ENCODE data around the gene TESMIN. TPM values are rescaled to one million over a fixed set of nuclear protein-coding genes. Genes with fewer than 3 reads are reported as not detected.

TESMIN gene
- polyA plus RNA-seq, 1 donor: 10.0 TPM

GRCh38 chr11:68748061-68748460, 3.3 kb downstream of the TESMIN start:
- Histone ChIP-seq H3K4me1 (ENCODE audit: control insufficient read depth, insufficient read depth, low read length) (no peaks in the 10 kb centered on the region), H3K27ac (ENCODE audit: low read length) (no peak overlapping the region), H3K36me3 (ENCODE audit: control insufficient read depth, insufficient read depth, low read length) (peaks cover 11% of the 10 kb centered on the region), H3K27me3 (ENCODE audit: control insufficient read depth, insufficient read depth, low read length) (no peaks in the 10 kb centered on the region), H3K9me3 (ENCODE audit: control insufficient read depth, low read depth, low read length) (peaks cover 4% of the 10 kb centered on the region), H3K4me3 (ENCODE audit: low read length) (no peak overlapping the region)
- no CpG with 5 or more reads among the region's 2 CpGs for WGBS (ENCODE audit: insufficient coverage, low lambda C conversion rate)
- no peak for DNase-seq

- H3K4me1 ChIP-seq (ENCODE audit: control insufficient read depth, insufficient read depth, low read length): no peaks in the 10 kb centered on the region
- H3K4me3 ChIP-seq (ENCODE audit: low read length): no peak overlapping the region
- H3K36me3 ChIP-seq (ENCODE audit: control insufficient read depth, insufficient read depth, low read length): peaks cover 11% of the 10 kb centered on the region
- no peaks in the 10 kb centered on the region for H3K9me3 ChIP-seq (ENCODE audit: control insufficient read depth, low read depth, low read length)
- DNase-seq: no peak
- no peak overlapping the region for H3K27ac ChIP-seq (ENCODE audit: low read length)
- no peaks in the 10 kb centered on the region for H3K27me3 ChIP-seq (ENCODE audit: control insufficient read depth, insufficient read depth, low read length)
- WGBS (ENCODE audit: insufficient coverage, low lambda C conversion rate): 83% methylated on average over 1 of the region's 3 CpGs
Observed at GRCh38 chr11:68743539-68743938, 7.8 kb downstream of the TESMIN start.

GRCh38 chr11:68741463-68741862, 9.9 kb downstream of the TESMIN start:
- WGBS (ENCODE audit: insufficient coverage, low lambda C conversion rate): no CpG with 5 or more reads among the region's 7 CpGs
- Histone ChIP-seq H3K27ac (ENCODE audit: low read length) (no peak overlapping the region), H3K4me3 (ENCODE audit: low read length) (no peak overlapping the region)

GRCh38 chr11:68735646-68736045, 15.7 kb downstream of the TESMIN start:
- Histone ChIP-seq H3K27me3 (ENCODE audit: control insufficient read depth, insufficient read depth, low read length) (no peaks in the 10 kb centered on the region), H3K9me3 (ENCODE audit: control insufficient read depth, low read depth, low read length) (no peaks in the 10 kb centered on the region), H3K4me1 (ENCODE audit: control insufficient read depth, insufficient read depth, low read length) (no peaks in the 10 kb centered on the region), H3K36me3 (ENCODE audit: control insufficient read depth, insufficient read depth, low read length) (no peaks in the 10 kb centered on the region), H3K27ac (ENCODE audit: low read length) (no peak overlapping the region), H3K4me3 (ENCODE audit: low read length) (no peak overlapping the region)
- WGBS (ENCODE audit: insufficient coverage, low lambda C conversion rate): no CpG with 5 or more reads among the region's 6 CpGs
- DNase-seq: no peak

More at GRCh38 chr11:68741463-68741862, 9.9 kb downstream of the TESMIN start:
- H3K9me3 ChIP-seq (ENCODE audit: control insufficient read depth, low read depth, low read length): no peaks in the 10 kb centered on the region
- no peaks in the 10 kb centered on the region for H3K4me1 ChIP-seq (ENCODE audit: control insufficient read depth, insufficient read depth, low read length)
- H3K36me3 ChIP-seq (ENCODE audit: control insufficient read depth, insufficient read depth, low read length): peaks cover 7% of the 10 kb centered on the region
- DNase-seq: no peak
- H3K27me3 ChIP-seq (ENCODE audit: control insufficient read depth, insufficient read depth, low read length): no peaks in the 10 kb centered on the region

- Histone ChIP-seq H3K4me3 (ENCODE audit: low read length) (no peak overlapping the region), H3K36me3 (ENCODE audit: control insufficient read depth, insufficient read depth, low read length) (no peaks in the 10 kb centered on the region), H3K27me3 (ENCODE audit: control insufficient read depth, insufficient read depth, low read length) (no peaks in the 10 kb centered on the region), H3K9me3 (ENCODE audit: control insufficient read depth, low read depth, low read length) (no peaks in the 10 kb centered on the region), H3K27ac (ENCODE audit: low read length) (no peak overlapping the region), H3K4me1 (ENCODE audit: control insufficient read depth, insufficient read depth, low read length) (no peaks in the 10 kb centered on the region)
- WGBS (ENCODE audit: insufficient coverage, low lambda C conversion rate): no CpG with 5 or more reads among the region's 6 CpGs
- no peak for DNase-seq
Observed at GRCh38 chr11:68735125-68735524, 16.2 kb downstream of the TESMIN start.

- no peak overlapping the region for H3K4me3 ChIP-seq (ENCODE audit: low read length)
- no peaks in the 10 kb centered on the region for H3K4me1 ChIP-seq (ENCODE audit: control insufficient read depth, insufficient read depth, low read length)
- no peak overlapping the region for H3K27ac ChIP-seq (ENCODE audit: low read length)
- H3K9me3 ChIP-seq (ENCODE audit: control insufficient read depth, low read depth, low read length): no peaks in the 10 kb centered on the region
- H3K36me3 ChIP-seq (ENCODE audit: control insufficient read depth, insufficient read depth, low read length): no peaks in the 10 kb centered on the region
- H3K27me3 ChIP-seq (ENCODE audit: control insufficient read depth, insufficient read depth, low read length): no peaks in the 10 kb centered on the region
- no peak for DNase-seq
- WGBS (ENCODE audit: insufficient coverage, low lambda C conversion rate): 100% methylated on average over 3 of the region's 7 CpGs
Observed at GRCh38 chr11:68734111-68734510, 17.2 kb downstream of the TESMIN start.

GRCh38 chr11:68727783-68728182, 23.5 kb downstream of the TESMIN start:
- DNase-seq: no peak
- WGBS (ENCODE audit: insufficient coverage, low lambda C conversion rate): no CpG with 5 or more reads among the region's 6 CpGs
- no peaks in the 10 kb centered on the region for H3K4me1 ChIP-seq (ENCODE audit: control insufficient read depth, insufficient read depth, low read length)
- H3K36me3 ChIP-seq (ENCODE audit: control insufficient read depth, insufficient read depth, low read length): no peaks in the 10 kb centered on the region
- no peaks in the 10 kb centered on the region for H3K27me3 ChIP-seq (ENCODE audit: control insufficient read depth, insufficient read depth, low read length)
- H3K4me3 ChIP-seq (ENCODE audit: low read length): no peak overlapping the region
- no peaks in the 10 kb centered on the region for H3K9me3 ChIP-seq (ENCODE audit: control insufficient read depth, low read depth, low read length)
- no peak overlapping the region for H3K27ac ChIP-seq (ENCODE audit: low read length)

- no peak overlapping the region for H3K27ac ChIP-seq (ENCODE audit: low read length)
- no peak for DNase-seq
- no peaks in the 10 kb centered on the region for H3K4me1 ChIP-seq (ENCODE audit: control insufficient read depth, insufficient read depth, low read length)
- H3K4me3 ChIP-seq (ENCODE audit: low read length): no peak overlapping the region
- H3K36me3 ChIP-seq (ENCODE audit: control insufficient read depth, insufficient read depth, low read length): no peaks in the 10 kb centered on the region
- no CpG with 5 or more reads among the region's 4 CpGs for WGBS (ENCODE audit: insufficient coverage, low lambda C conversion rate)
- H3K9me3 ChIP-seq (ENCODE audit: control insufficient read depth, low read depth, low read length): no peaks in the 10 kb centered on the region
- no peaks in the 10 kb centered on the region for H3K27me3 ChIP-seq (ENCODE audit: control insufficient read depth, insufficient read depth, low read length)
Observed at GRCh38 chr11:68724293-68724692, 27.0 kb downstream of the TESMIN start.

GRCh38 chr11:68722143-68722542, 29.2 kb downstream of the TESMIN start:
- Histone ChIP-seq H3K4me3 (ENCODE audit: low read length) (no peak overlapping the region), H3K27me3 (ENCODE audit: control insufficient read depth, insufficient read depth, low read length) (no peaks in the 10 kb centered on the region), H3K36me3 (ENCODE audit: control insufficient read depth, insufficient read depth, low read length) (no peaks in the 10 kb centered on the region), H3K27ac (ENCODE audit: low read length) (no peak overlapping the region), H3K4me1 (ENCODE audit: control insufficient read depth, insufficient read depth, low read length) (no peaks in the 10 kb centered on the region), H3K9me3 (ENCODE audit: control insufficient read depth, low read depth, low read length) (no peaks in the 10 kb centered on the region)
- DNase-seq: no peak
- no CpG with 5 or more reads among the region's 1 CpG for WGBS (ENCODE audit: insufficient coverage, low lambda C conversion rate)

GRCh38 chr11:68721075-68721474, 30.2 kb downstream of the TESMIN start:
- no peak overlapping the region for H3K27ac ChIP-seq (ENCODE audit: low read length)
- no peak for DNase-seq
- H3K9me3 ChIP-seq (ENCODE audit: control insufficient read depth, low read depth, low read length): no peaks in the 10 kb centered on the region
- no CpG with 5 or more reads among the region's 2 CpGs for WGBS (ENCODE audit: insufficient coverage, low lambda C conversion rate)
- no peak overlapping the region for H3K4me3 ChIP-seq (ENCODE audit: low read length)
- H3K27me3 ChIP-seq (ENCODE audit: control insufficient read depth, insufficient read depth, low read length): no peaks in the 10 kb centered on the region
- no peaks in the 10 kb centered on the region for H3K36me3 ChIP-seq (ENCODE audit: control insufficient read depth, insufficient read depth, low read length)
- H3K4me1 ChIP-seq (ENCODE audit: control insufficient read depth, insufficient read depth, low read length): no peaks in the 10 kb centered on the region

- H3K27me3 ChIP-seq (ENCODE audit: control insufficient read depth, insufficient read depth, low read length): no peaks in the 10 kb centered on the region
- H3K9me3 ChIP-seq (ENCODE audit: control insufficient read depth, low read depth, low read length): no peaks in the 10 kb centered on the region
- DNase-seq: no peak
- H3K27ac ChIP-seq (ENCODE audit: low read length): no peak overlapping the region
- H3K4me1 ChIP-seq (ENCODE audit: control insufficient read depth, insufficient read depth, low read length): no peaks in the 10 kb centered on the region
- H3K36me3 ChIP-seq (ENCODE audit: control insufficient read depth, insufficient read depth, low read length): no peaks in the 10 kb centered on the region
- H3K4me3 ChIP-seq (ENCODE audit: low read length): no peak overlapping the region
- WGBS (ENCODE audit: insufficient coverage, low lambda C conversion rate): 83% methylated on average over 3 of the region's 11 CpGs
Observed at GRCh38 chr11:68715456-68716122, 35.7 kb downstream of the TESMIN start.
